DND-41 (cell line): Measurements from ENCODE around the gene IL22RA1.

ENCODE experiments used
- ATAC-seq: fragments of 200-7000 bp; cut with Tn5 transposase; 3 replicates; pipeline ENCODE4 v1.9.1; 2021; ENCODE audit warnings: low read depth; ENCODE audit not compliant: insufficient read depth
- DNase-seq: peaks from one replicate; pipeline ENCODE4 v3.0.0-alpha.2; 2020
- H2AFZ ChIP-seq: 2 replicates; pipeline ENCODE4 v1.6.0; 2012; ENCODE audit warnings: low read depth, low read length
- H3K27ac ChIP-seq: 2 replicates; pipeline ENCODE4 v1.5.1; 2012; ENCODE audit warnings: low read length, inconsistent platforms
- H3K27me3 ChIP-seq: fragments of 200-600 bp; sonication (generic); 2 replicates; pipeline ENCODE4 v1.6.0; 2012; ENCODE audit warnings: low read length, mild to moderate bottlenecking, inconsistent platforms; ENCODE audit not compliant: insufficient read depth, poor library complexity
- H3K36me3 ChIP-seq: 2 replicates; pipeline ENCODE4 v1.5.1; 2012; ENCODE audit warnings: low read length, inconsistent platforms; ENCODE audit not compliant: insufficient read depth
- H3K4me1 ChIP-seq: 2 replicates; pipeline ENCODE4 v1.5.1; 2012; ENCODE audit warnings: mild to moderate bottlenecking, low read length; ENCODE audit not compliant: insufficient read depth
- H3K4me2 ChIP-seq: 2 replicates; pipeline ENCODE4 v1.6.0; 2012; ENCODE audit warnings: mild to moderate bottlenecking, moderate library complexity, low read length, inconsistent platforms; ENCODE audit not compliant: insufficient read depth
- H3K4me3 ChIP-seq, 2 experiments: fragments of 200-600 bp in 1 of 2; shearing (Covaris generic) in 1 of 2; 2 replicates each; pipeline ENCODE4 v1.5.1; 2012 to 2016; ENCODE audit warnings: inconsistent platforms in 2 of 2, low read length in 2 of 2, mild to moderate bottlenecking in 2 of 2, low read depth in 1 of 2, moderate library complexity in 1 of 2
- H3K79me2 ChIP-seq: 2 replicates; pipeline ENCODE4 v1.6.0; 2012; ENCODE audit warnings: low read length, inconsistent platforms; ENCODE audit not compliant: insufficient read depth
- H3K9ac ChIP-seq: 2 replicates; pipeline ENCODE4 v1.6.0; 2012; ENCODE audit warnings: low read depth, mild to moderate bottlenecking, inconsistent platforms, low read length, moderate library complexity
- H3K9me3 ChIP-seq: 2 replicates; pipeline ENCODE4 v1.5.1; 2012; ENCODE audit warnings: low read length, moderate library complexity, mild to moderate bottlenecking, inconsistent platforms; ENCODE audit not compliant: insufficient read depth, severe bottlenecking
- H4K20me1 ChIP-seq: 2 replicates; pipeline ENCODE4 v1.6.0; 2012; ENCODE audit warnings: low read length; ENCODE audit not compliant: insufficient read depth
- CTCF ChIP-seq: IDR thresholded peaks from 2 replicates; pipeline ENCODE4 v1.5.1; 2012; ENCODE audit warnings: borderline replicate concordance, low read length, moderate library complexity, mild to moderate bottlenecking; ENCODE audit not compliant: poor library complexity, severe bottlenecking; ENCODE audit errors: extremely low read depth
- EZH2 ChIP-seq: IDR thresholded peaks from 3 replicates; pipeline ENCODE4 v1.6.1; 2012; ENCODE audit warnings: borderline replicate concordance, low read depth, mild to moderate bottlenecking, moderate library complexity, low read length, inconsistent platforms; ENCODE audit not compliant: severe bottlenecking

Gene IL22RA1

GRCh38 chr1:24070821-24071393, 72.0 kb downstream of the IL22RA1 start:
- no peaks in the 10 kb centered on the region for H4K20me1 ChIP-seq
- H3K4me1 ChIP-seq, result 0 out of 2 replicates have a peak, but pooled peaks cover 3% of the 10 kb centered on the region
- peak; percentile 74 for DNase-seq
- H3K9ac ChIP-seq, result no peak overlapping the region
- H3K79me2 ChIP-seq, result no peaks in the 10 kb centered on the region
- H3K27ac ChIP-seq, result no peak overlapping the region
- H2AFZ ChIP-seq, result peak overlapping the region; percentile 63
- TF ChIP-seq EZH2 (no peak), CTCF (peak; percentile 91)
- H3K9me3 ChIP-seq, result no peaks in the 10 kb centered on the region
- H3K4me3 ChIP-seq, result no peak overlapping the region
- ATAC-seq, result peak; percentile 95
- H3K36me3 ChIP-seq, result no peaks in the 10 kb centered on the region
- H3K27me3 ChIP-seq, result peaks cover 3% of the 10 kb centered on the region
- H3K4me2 ChIP-seq, result no peak overlapping the region

DNA sequence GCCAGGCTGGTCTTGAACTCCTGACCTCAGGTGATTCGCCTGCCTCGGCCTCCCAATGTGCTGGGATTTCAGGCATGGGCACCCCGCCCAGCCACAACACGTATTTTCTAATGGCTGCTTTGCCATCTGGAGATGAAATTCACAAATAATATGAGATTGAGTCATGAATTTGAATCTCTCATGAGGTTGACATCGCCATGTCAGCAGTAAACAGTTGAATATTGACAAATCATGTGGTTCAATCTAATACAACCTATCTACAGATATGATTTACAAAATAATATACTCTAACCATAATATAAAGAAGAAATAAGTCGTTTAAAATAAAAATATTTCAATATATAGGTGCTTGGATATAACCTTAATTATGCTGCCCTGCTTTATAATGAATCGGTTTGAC, 73.1 kb downstream of the IL22RA1 start:
- Histone ChIP-seq H3K4me2 (no peak overlapping the region), H3K4me1 (0 out of 2 replicates have a peak, but pooled peaks cover 3% of the 10 kb centered on the region), H2AFZ (no peak overlapping the region), H3K4me3 (no peak overlapping the region), H3K9ac (no peak overlapping the region), H3K27ac (no peak overlapping the region), H3K9me3 (no peaks in the 10 kb centered on the region), H3K36me3 (no peaks in the 10 kb centered on the region), H4K20me1 (no peaks in the 10 kb centered on the region), H3K27me3 (peaks cover 11% of the 10 kb centered on the region), H3K79me2 (no peaks in the 10 kb centered on the region)
- ATAC-seq (no peak), DNase-seq (no peak)
- TF ChIP-seq EZH2 (no peak), CTCF (no peak)
